Gastrocnemius medialis (tissue), 4 donors: ENCODE results near the gene RPL21.

Experiments
- CTCF ChIP-seq, 5 experiments: fragments of 450-650 bp in 3 of 5; fragments of 200-600 bp in 2 of 5; sonication (generic) in 2 of 5; IDR thresholded peaks in 4 of 5; conservative IDR thresholded peaks in 1 of 5; 1 replicate in 4 of 5; 2 replicates in 1 of 5; pipeline ENCODE4 v1.5.1; 2016 to 2019; ENCODE audit warnings: antibody characterized with exemption in 5 of 5, mild to moderate bottlenecking in 3 of 5, moderate library complexity in 3 of 5
- POLR2A ChIP-seq, 2 donors: fragments of 450-650 bp; IDR thresholded peaks; one replicate each; pipeline ENCODE4 v1.6.1; 2017; ENCODE audit warnings: antibody characterized with exemption in 2 of 2, mild to moderate bottlenecking in 2 of 2, moderate library complexity in 2 of 2

GRCh38 chr13:27279506-27279905, 28.1 kb downstream of the RPL21 start:
- TF ChIP-seq CTCF (IDR thresholded peaks at IDR 0.05 in 4 of 5, conservative IDR thresholded peaks at IDR 0.05 in 1 of 5) (no peak), POLR2A (IDR thresholded peaks at IDR 0.05) (no peak)
